HL-60 (cell line): ENCODE results near the gene SLC12A5.

Experiments
- DNase-seq, 2 experiments: peaks; one replicate each; pipeline ENCODE4 v3.0.0-alpha.2; 2010 to 2020; ENCODE audit warnings: low read depth in 1 of 2, low spot score in 1 of 2
- H3K27ac ChIP-seq: fragments of 250-450 bp; sonication (Bioruptor Pico); replicated peaks from 2 replicates; pipeline ENCODE4 v1.5.1; 2020; ENCODE audit warnings: mild to moderate bottlenecking, moderate library complexity
- H3K27me3 ChIP-seq: fragments of 250-450 bp; sonication (Bioruptor Pico); 2 replicates; pipeline ENCODE4 v1.5.1; 2021; ENCODE audit warnings: mild to moderate bottlenecking, moderate library complexity; ENCODE audit not compliant: insufficient read depth, poor library complexity, severe bottlenecking
- H3K4me3 ChIP-seq: replicated peaks from 2 replicates; pipeline ENCODE4 v1.5.1; 2011; ENCODE audit warnings: mild to moderate bottlenecking, control low read depth, low read length; ENCODE audit not compliant: insufficient read depth
- GABPA ChIP-seq: IDR thresholded peaks from 2 replicates; pipeline ENCODE4 v1.6.1; 2012; ENCODE audit warnings: low read depth
- POLR2AphosphoS5 ChIP-seq: IDR thresholded peaks from 2 replicates; pipeline ENCODE4 v1.6.1; 2012; ENCODE audit warnings: low read depth
- REST ChIP-seq: IDR thresholded peaks from 2 replicates; pipeline ENCODE4 v1.6.1; 2012; ENCODE audit warnings: low read depth; ENCODE audit not compliant: insufficient replicate concordance
- SPI1 ChIP-seq: IDR thresholded peaks from 2 replicates; pipeline ENCODE4 v1.6.1; 2012; ENCODE audit warnings: low read depth, mild to moderate bottlenecking, borderline replicate concordance
- TF ChIP-seq, protein P1 (sequence below): IDR thresholded peaks from one replicate; pipeline ENCODE4 v1.5.1; 2011; ENCODE audit warnings: low read length, control low read depth, inconsistent platforms; ENCODE audit not compliant: insufficient read depth

Gene SLC12A5

DNA sequence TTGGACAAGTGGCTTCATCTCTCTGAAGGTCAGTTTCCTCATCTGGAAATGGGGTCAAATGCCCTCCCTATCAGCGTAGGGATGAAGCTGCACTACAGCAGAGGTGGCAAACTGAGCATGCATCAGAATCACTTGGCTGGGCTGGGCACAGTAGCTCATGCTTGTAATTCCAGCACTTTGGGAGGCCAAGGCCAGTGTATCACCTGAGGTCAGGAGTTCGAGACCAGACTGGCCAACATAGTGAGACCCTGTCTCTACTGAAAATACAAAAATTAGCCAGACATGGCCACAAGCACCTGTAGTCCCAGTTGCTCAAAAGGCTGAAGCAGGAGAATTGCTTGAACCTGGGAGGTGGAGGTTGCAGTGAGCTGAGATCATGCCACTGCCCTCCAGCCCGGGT lies 27.0 kb upstream of the SLC12A5 start:
- no peak for TF ChIP-seq SPI1
- no peak for TF ChIP-seq REST
- TF ChIP-seq GABPA = no peak
- TF ChIP-seq, protein P1, sequence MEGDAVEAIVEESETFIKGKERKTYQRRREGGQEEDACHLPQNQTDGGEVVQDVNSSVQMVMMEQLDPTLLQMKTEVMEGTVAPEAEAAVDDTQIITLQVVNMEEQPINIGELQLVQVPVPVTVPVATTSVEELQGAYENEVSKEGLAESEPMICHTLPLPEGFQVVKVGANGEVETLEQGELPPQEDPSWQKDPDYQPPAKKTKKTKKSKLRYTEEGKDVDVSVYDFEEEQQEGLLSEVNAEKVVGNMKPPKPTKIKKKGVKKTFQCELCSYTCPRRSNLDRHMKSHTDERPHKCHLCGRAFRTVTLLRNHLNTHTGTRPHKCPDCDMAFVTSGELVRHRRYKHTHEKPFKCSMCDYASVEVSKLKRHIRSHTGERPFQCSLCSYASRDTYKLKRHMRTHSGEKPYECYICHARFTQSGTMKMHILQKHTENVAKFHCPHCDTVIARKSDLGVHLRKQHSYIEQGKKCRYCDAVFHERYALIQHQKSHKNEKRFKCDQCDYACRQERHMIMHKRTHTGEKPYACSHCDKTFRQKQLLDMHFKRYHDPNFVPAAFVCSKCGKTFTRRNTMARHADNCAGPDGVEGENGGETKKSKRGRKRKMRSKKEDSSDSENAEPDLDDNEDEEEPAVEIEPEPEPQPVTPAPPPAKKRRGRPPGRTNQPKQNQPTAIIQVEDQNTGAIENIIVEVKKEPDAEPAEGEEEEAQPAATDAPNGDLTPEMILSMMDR = no peak
- TF ChIP-seq POLR2AphosphoS5 = no peak
- Histone ChIP-seq H3K27me3 (peaks cover 4% of the 10 kb centered on the region), H3K27ac (no peak overlapping the region), H3K4me3 (no peak overlapping the region)
- DNase-seq = no peak

- DNase-seq = peak; percentile 26 to 60
- peak overlapping the region; percentile 68 for H3K27ac ChIP-seq
- peaks cover 7% of the 10 kb centered on the region for H3K27me3 ChIP-seq
- TF ChIP-seq SPI1 (no peak), GABPA (no peak), REST (no peak), POLR2AphosphoS5 (no peak)
- TF ChIP-seq, protein P1 = no peak
- no peak overlapping the region for H3K4me3 ChIP-seq
These were observed 24.8 kb upstream of the SLC12A5 start for GRCh38 chr20:46004187-46004586.

DNA sequence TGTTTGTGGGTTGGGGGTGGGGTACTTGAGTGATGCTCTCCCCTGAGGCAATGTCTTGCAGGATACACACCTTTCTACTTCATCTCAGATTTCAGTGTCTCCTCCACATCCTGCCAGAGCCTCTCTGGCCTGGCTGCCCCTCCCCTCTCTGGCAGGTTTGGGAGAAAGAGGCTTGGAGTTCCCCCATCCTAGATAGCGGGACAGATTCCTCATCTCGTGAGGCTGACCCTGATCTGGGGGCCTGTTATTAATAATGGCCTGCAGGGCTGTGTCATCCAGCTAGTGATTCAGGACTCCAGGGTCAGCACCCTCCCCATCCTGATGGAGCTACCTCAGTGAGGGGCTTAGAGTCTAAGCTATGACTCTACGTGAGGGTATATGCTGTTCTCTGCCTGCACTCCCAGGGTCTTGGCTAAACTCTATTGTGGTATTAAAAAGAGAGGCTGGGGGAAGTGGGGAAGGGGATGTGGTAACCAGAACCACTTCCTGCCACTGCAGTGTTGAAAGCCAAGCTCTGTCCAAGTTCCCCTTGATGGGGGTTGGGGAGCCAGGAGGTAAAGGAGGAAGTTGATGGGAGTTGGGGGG lies 24.0 kb upstream of the SLC12A5 start:
- peaks cover 12% of the 10 kb centered on the region for H3K27me3 ChIP-seq
- no peak overlapping the region for H3K4me3 ChIP-seq
- TF ChIP-seq GABPA (peak; percentile 67), POLR2AphosphoS5 (peak; percentile 98), SPI1 (peak; percentile 97), REST (peak; percentile 55)
- TF ChIP-seq, protein P1 = no peak
- DNase-seq = peak; percentile 86 to 97
- H3K27ac ChIP-seq = peak overlapping the region; percentile 68
